SK-N-SH (cell line): ENCODE measurements around the gene GPS2. TPM values are rescaled to one million over a fixed set of nuclear protein-coding genes. Genes with fewer than 3 reads are reported as not detected.

Experiments
- CTCF ChIA-PET: fragments of 300-600, 350-600 bp; formaldehyde crosslinking; extraction: SDS; loops from one replicate; lab custom pipeline; 2021; lab: Yijun Ruan, JAX
- POLR2A ChIA-PET: fragments of 350-600 bp; sonication (Branson Sonifier 250); formaldehyde crosslinking; extraction: SDS; loops from one replicate; lab custom pipeline; 2020; ENCODE audit warnings: antibody characterized with exemption, inconsistent platforms; lab: Yijun Ruan, JAX
- DNase-seq: peaks from one replicate; pipeline ENCODE4 v3.0.0; 2012
- H2AFZ ChIP-seq: fragments of 200-600 bp; sonication (generic); 2 replicates; pipeline ENCODE4 v1.8.1; 2016; ENCODE audit warnings: antibody characterized with exemption, mild to moderate bottlenecking, low read depth
- H3F3A ChIP-seq: fragments of 200-600 bp; sonication (generic); replicated peaks from 2 replicates; pipeline ENCODE3; 2016; ENCODE audit warnings: antibody characterized with exemption, mild to moderate bottlenecking; ENCODE audit not compliant: insufficient read depth
- H3K27ac ChIP-seq, 2 experiments: fragments of 200-500 bp in 1 of 2; fragments of 200-600 bp in 1 of 2; sonication (Bioruptor generic) in 1 of 2; sonication (generic), shearing (Covaris generic) in 1 of 2; 2 replicates each; pipeline versions ENCODE4 v1.5.1 to v1.6.1; 2014 to 2016; ENCODE audit warnings: low read depth in 2 of 2, inconsistent platforms in 1 of 2, low read length in 1 of 2, mild to moderate bottlenecking in 1 of 2, mixed read lengths in 1 of 2
- H3K27me3 ChIP-seq: fragments of 200-600 bp; sonication (generic), shearing (Covaris generic); 2 replicates; pipeline ENCODE4 v1.6.1; 2016; ENCODE audit warnings: mixed run types; ENCODE audit not compliant: insufficient read depth
- H3K36me3 ChIP-seq, 2 experiments: fragments of 200-500 bp in 1 of 2; fragments of 200-600 bp in 1 of 2; sonication (Bioruptor generic) in 1 of 2; sonication (generic) in 1 of 2; replicated peaks in 1 of 2; 2 replicates each; pipeline versions ENCODE3 to v1.5.1; 2014 to 2016; ENCODE audit warnings: low read length in 1 of 2, mild to moderate bottlenecking in 1 of 2; ENCODE audit not compliant: insufficient read depth in 2 of 2, control insufficient read depth in 1 of 2
- H3K4me1 ChIP-seq, 2 experiments: fragments of 200-500 bp in 1 of 2; fragments of 200-600 bp in 1 of 2; sonication (Bioruptor generic) in 1 of 2; sonication (generic), shearing (Covaris generic) in 1 of 2; 2 replicates each; pipeline versions ENCODE4 v1.5.1 to v1.6.1; 2014 to 2016; ENCODE audit warnings: low read depth in 1 of 2, low read length in 1 of 2, mixed run types in 1 of 2; ENCODE audit not compliant: insufficient read depth in 2 of 2, control insufficient read depth in 1 of 2
- H3K4me2 ChIP-seq: fragments of 200-600 bp; sonication (generic), shearing (Covaris generic); 2 replicates; pipeline ENCODE4 v1.6.1; 2017; ENCODE audit warnings: mixed run types
- H3K4me3 ChIP-seq, 2 experiments: fragments of 200-500 bp in 1 of 2; fragments of 200-600 bp in 1 of 2; sonication (Bioruptor generic) in 1 of 2; sonication (generic), shearing (Covaris generic) in 1 of 2; 2 replicates each; pipeline versions ENCODE4 v1.5.1 to v1.8.1; 2014 to 2016; ENCODE audit warnings: low read depth in 2 of 2, inconsistent platforms in 1 of 2, low read length in 1 of 2, mild to moderate bottlenecking in 1 of 2, mixed read lengths in 1 of 2, moderate library complexity in 1 of 2
- H3K79me2 ChIP-seq: fragments of 200-600 bp; sonication (generic); 2 replicates; pipeline ENCODE4 v1.8.1; 2017; ENCODE audit warnings: mild to moderate bottlenecking; ENCODE audit not compliant: insufficient read depth
- H3K9ac ChIP-seq: fragments of 200-600 bp; sonication (generic); 2 replicates; pipeline ENCODE4 v1.6.1; 2017; ENCODE audit warnings: mixed run types
- H3K9me2 ChIP-seq: fragments of 200-600 bp; sonication (generic); 2 replicates; pipeline ENCODE4 v1.6.1; 2017; ENCODE audit warnings: mixed run types
- H3K9me3 ChIP-seq: fragments of 200-600 bp; sonication (generic); 2 replicates; pipeline ENCODE4 v1.6.1; 2017; ENCODE audit warnings: mixed run types, mild to moderate bottlenecking, moderate library complexity
- H4K20me1 ChIP-seq: fragments of 200-600 bp; sonication (generic); 2 replicates; pipeline ENCODE4 v1.6.1; 2017; ENCODE audit warnings: mild to moderate bottlenecking, mixed run types; ENCODE audit not compliant: insufficient read depth
- FOXJ3 ChIP-seq: sonication (generic); formaldehyde crosslinking; IDR thresholded peaks from 2 replicates; pipeline ENCODE4 v1.5.1; 2020; ENCODE audit warnings: mild to moderate bottlenecking, missing genetic modification reagents
- FOXM1 ChIP-seq: IDR thresholded peaks from 2 replicates; pipeline ENCODE4 v1.4.0; 2012; ENCODE audit warnings: low read depth, mild to moderate bottlenecking
- GATA2 ChIP-seq: sonication (generic); formaldehyde crosslinking; IDR thresholded peaks from 2 replicates; pipeline ENCODE4 v1.5.0; 2020; ENCODE audit warnings: mild to moderate bottlenecking, missing genetic modification reagents
- JUND ChIP-seq: IDR thresholded peaks from 2 replicates; pipeline ENCODE4 v1.4.0; 2012
- NFIC ChIP-seq: IDR thresholded peaks from 2 replicates; pipeline ENCODE4 v1.4.0; 2012; ENCODE audit warnings: borderline replicate concordance
- RFX5 ChIP-seq: IDR thresholded peaks from 2 replicates; pipeline ENCODE4 v1.6.1; 2012; ENCODE audit warnings: mild to moderate bottlenecking, improper control_type of control experiment, low read length
- WGBS: methylation state at CpG from one replicate; pipeline ENCODE4 v1.1.6; 2017; ENCODE audit warnings: low lambda C conversion rate; 5-methylcytosine and 5-hydroxymethylcytosine counted together
- polyA plus RNA-seq, 3 experiments: library from polyadenylated mRNA; depleted of rRNA; stranded (reverse); fragments of >200 nt; gene quantifications; 2 replicates each; pipeline ENCODE4 v1.2.3, GENCODE V29; 2012
- TF ChIP-seq, protein P1 (sequence below): IDR thresholded peaks from 2 replicates; pipeline ENCODE4 v1.4.0; 2012; ENCODE audit warnings: low read depth, borderline replicate concordance
- TF ChIP-seq, protein P2 (sequence below): fragments of 200-600 bp; sonication (generic); IDR thresholded peaks from 2 replicates; pipeline ENCODE4 v1.6.1; 2017; ENCODE audit warnings: antibody characterized with exemption, mild to moderate bottlenecking, moderate library complexity

The GPS2 gene
- polyA plus RNA-seq, 1 of the 3 experiments (the other 2 are of a cell fraction): 102 TPM

DNA sequence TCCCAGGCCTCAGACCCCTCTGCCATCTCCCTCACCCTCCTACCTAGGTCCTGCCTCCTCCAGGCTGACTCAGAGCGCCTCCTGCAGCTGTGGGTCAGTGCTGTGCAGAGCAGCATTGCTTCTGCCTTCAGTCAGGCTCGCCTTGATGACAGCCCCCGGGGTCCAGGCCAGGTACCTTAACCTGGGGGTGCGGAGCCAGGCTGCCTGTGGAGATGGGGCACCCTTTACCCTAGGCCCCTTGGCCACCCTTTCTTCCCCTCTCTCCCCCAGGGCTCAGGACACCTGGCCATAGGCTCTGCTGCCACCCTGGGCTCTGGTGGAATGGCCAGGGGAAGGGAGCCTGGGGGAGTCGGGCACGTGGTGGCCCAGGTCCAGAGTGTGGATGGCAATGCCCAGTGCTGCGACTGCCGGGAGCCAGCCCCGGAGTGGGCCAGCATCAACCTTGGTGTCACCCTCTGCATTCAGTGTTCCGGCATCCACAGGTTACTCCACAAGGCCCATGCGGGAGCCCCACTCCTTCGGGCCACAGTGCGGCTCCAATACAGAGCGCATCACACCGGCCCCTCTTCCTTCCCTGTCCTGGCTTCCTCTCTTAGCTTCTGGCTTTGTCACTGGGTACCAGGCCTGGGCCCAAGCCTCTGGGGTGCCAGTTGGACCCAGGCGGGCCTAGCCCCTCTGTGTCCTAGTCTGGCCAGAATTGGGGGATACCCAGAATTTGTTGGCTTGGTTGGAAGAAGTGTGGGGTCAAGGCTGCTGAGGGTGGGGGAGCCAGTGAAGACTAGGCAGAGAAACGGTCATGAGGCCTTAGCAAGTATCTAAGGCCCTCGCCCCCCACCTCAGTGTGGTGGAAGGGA is 31.8 kb upstream of the GPS2 start:
- POLR2A ChIA-PET: no interaction called here
- CTCF ChIA-PET: interaction anchor here (0.8 to 5.6 kb wide), 9 partner anchors 8 to 214 kb away, joined by 3 to 55 read pairs (median 7); partner anchors contain the start of genes ACAP1, DVL2, GABARAP and SENP3
- no peak for DNase-seq

DNA sequence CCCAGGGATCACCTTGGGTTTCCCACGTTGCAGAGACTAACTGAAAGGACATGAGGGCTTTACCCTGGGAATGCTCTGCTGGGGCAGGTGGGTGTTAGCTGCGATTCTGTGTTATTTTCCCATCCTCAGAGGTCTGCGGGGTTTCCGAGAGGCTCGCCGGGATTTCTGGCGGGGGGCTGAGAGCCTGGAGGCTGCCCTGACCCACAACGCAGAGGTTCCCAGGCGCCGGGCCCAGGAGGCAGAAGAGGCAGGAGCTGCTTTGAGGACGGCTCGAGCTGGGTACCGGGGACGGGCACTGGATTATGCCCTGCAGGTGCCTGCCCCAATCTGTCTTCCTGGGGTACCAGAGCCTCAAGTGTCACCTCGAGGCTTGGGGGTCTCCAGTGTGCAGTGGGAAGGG is 28.1 kb upstream of the GPS2 start:
- H3K4me3 ChIP-seq: no peak overlapping the region
- peaks cover 19% of the 10 kb centered on the region for H3K27me3 ChIP-seq
- H3K4me2 ChIP-seq: no peak overlapping the region
- no peaks in the 10 kb centered on the region for H3K9me3 ChIP-seq
- POLR2A ChIA-PET: interaction anchor here (0.7 kb wide), 1 partner anchor 136 kb away, joined by 3 read pairs; the partner anchor contains the start of gene ZBTB4
- no peaks in the 10 kb centered on the region for H4K20me1 ChIP-seq
- CTCF ChIA-PET: interaction anchor here (3.3 to 5.6 kb wide), 4 partner anchors 7 to 47 kb away, joined by 18 to 55 read pairs (median 39); partner anchors contain the start of genes ACAP1 and TMEM95
- peaks cover 0 to 5% of the 10 kb centered on the region in 2 experiments; a peak in 1 of 4 replicates for H3K4me1 ChIP-seq
- no peaks in the 10 kb centered on the region for H3K79me2 ChIP-seq
- DNase-seq: no peak
- no peak overlapping the region for H3K9ac ChIP-seq
- H3K27ac ChIP-seq: no peak overlapping the region
- 30% methylated on average over 11 of the region's 15 CpGs for WGBS
- peaks cover 3% of the 10 kb centered on the region for H3F3A ChIP-seq
- TF ChIP-seq, protein P1, sequence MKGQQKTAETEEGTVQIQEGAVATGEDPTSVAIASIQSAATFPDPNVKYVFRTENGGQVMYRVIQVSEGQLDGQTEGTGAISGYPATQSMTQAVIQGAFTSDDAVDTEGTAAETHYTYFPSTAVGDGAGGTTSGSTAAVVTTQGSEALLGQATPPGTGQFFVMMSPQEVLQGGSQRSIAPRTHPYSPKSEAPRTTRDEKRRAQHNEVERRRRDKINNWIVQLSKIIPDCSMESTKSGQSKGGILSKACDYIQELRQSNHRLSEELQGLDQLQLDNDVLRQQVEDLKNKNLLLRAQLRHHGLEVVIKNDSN: no peak
- no peak overlapping the region for H2AFZ ChIP-seq
- H3K36me3 ChIP-seq: no peaks in the 10 kb centered on the region
- H3K9me2 ChIP-seq: no peaks in the 10 kb centered on the region

More for the DNA sequence above, 31.8 kb upstream of the GPS2 start:
- Histone ChIP-seq H2AFZ (no peak overlapping the region), H3K27me3 (peaks cover 10% of the 10 kb centered on the region; the same call in 1 of the 2 replicates), H3K4me2 (no peak overlapping the region), H3K4me3 (no peak overlapping the region), H4K20me1 (no peaks in the 10 kb centered on the region; the same call in 1 of the 2 replicates), H3K4me1 (peaks cover 6 to 16% of the 10 kb centered on the region in 2 experiments; a peak in 2 of 4 replicates), H3K27ac (no peak overlapping the region), H3K9me3 (no peaks in the 10 kb centered on the region), H3K36me3 (no peaks in the 10 kb centered on the region), H3F3A (peaks cover 18% of the 10 kb centered on the region), H3K9ac (no peak overlapping the region), H3K79me2 (peaks cover 11% of the 10 kb centered on the region), H3K9me2 (no peaks in the 10 kb centered on the region)
- TF ChIP-seq, protein P2, sequence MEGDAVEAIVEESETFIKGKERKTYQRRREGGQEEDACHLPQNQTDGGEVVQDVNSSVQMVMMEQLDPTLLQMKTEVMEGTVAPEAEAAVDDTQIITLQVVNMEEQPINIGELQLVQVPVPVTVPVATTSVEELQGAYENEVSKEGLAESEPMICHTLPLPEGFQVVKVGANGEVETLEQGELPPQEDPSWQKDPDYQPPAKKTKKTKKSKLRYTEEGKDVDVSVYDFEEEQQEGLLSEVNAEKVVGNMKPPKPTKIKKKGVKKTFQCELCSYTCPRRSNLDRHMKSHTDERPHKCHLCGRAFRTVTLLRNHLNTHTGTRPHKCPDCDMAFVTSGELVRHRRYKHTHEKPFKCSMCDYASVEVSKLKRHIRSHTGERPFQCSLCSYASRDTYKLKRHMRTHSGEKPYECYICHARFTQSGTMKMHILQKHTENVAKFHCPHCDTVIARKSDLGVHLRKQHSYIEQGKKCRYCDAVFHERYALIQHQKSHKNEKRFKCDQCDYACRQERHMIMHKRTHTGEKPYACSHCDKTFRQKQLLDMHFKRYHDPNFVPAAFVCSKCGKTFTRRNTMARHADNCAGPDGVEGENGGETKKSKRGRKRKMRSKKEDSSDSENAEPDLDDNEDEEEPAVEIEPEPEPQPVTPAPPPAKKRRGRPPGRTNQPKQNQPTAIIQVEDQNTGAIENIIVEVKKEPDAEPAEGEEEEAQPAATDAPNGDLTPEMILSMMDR: no peak
- TF ChIP-seq GATA2 (CRISPR knock-in tag): no peak
- TF ChIP-seq FOXM1: no peak
- TF ChIP-seq JUND: no peak
- no peak for TF ChIP-seq FOXJ3
- TF ChIP-seq RFX5: no peak
- no peak for TF ChIP-seq NFIC
- WGBS: 74% methylated on average over 17 of the region's 18 CpGs
